Esophagus mucosa (tissue), 1 donor: ENCODE data around the gene METAP2. TPM values are rescaled to one million over a fixed set of nuclear protein-coding genes. Genes with fewer than 3 reads are reported as not detected.
"Not testable (repeated sequence)": the region's sequence is repeated elsewhere in the genome, so short reads cannot be mapped to it uniquely, and the experiment has no call there.

ENCODE experiments used
- ATAC-seq: fragments of 200-7000 bp; cut with Tn5 transposase; one replicate; pipeline ENCODE4 v1.9.1; 2020
- total RNA-seq: library from RNA; stranded (reverse); gene quantifications from one replicate; pipeline ENCODE4 v1.2.4, GENCODE V29; 2023
- donor health status: DM: yes; HTN: yes; CAD: no.

METAP2 gene
- total RNA-seq, 1 donor from 2014 or later: 54.2 TPM

- no peak for ATAC-seq
Observed at GRCh38 chr12:95463050-95463449, 10.9 kb upstream of the METAP2 start.

GRCh38 chr12:95463776-95464175 is 10.2 kb upstream of the METAP2 start:
- ATAC-seq: not testable (repeated sequence)

GRCh38 chr12:95465275-95465674 is 8.7 kb upstream of the METAP2 start:
- no peak for ATAC-seq

- ATAC-seq: no peak
Observed at GRCh38 chr12:95470300-95470699, 3.7 kb upstream of the METAP2 start.

GRCh38 chr12:95473231-95473883 is 595 bp upstream of the METAP2 start:
- peak; percentile 70 for ATAC-seq

- peak; percentile 2 for ATAC-seq
Observed at GRCh38 chr12:95474660-95474958, 657 bp downstream of the METAP2 start.

- ATAC-seq: no peak
Observed at GRCh38 chr12:95480230-95480629, 6.3 kb downstream of the METAP2 start.

GRCh38 chr12:95481072-95481471 is 7.1 kb downstream of the METAP2 start:
- no peak for ATAC-seq

- ATAC-seq: no peak
Observed at GRCh38 chr12:95481888-95482287, 7.9 kb downstream of the METAP2 start.

- ATAC-seq: not testable (repeated sequence)
Observed at GRCh38 chr12:95482564-95482963, 8.6 kb downstream of the METAP2 start.

GRCh38 chr12:95484524-95484923 is 10.6 kb downstream of the METAP2 start:
- no peak for ATAC-seq

GRCh38 chr12:95487024-95487423 is 13.1 kb downstream of the METAP2 start:
- no peak for ATAC-seq

GRCh38 chr12:95492462-95492861 is 18.5 kb downstream of the METAP2 start:
- ATAC-seq: no peak

GRCh38 chr12:95494888-95495287 is 20.9 kb downstream of the METAP2 start:
- ATAC-seq: no peak

GRCh38 chr12:95495433-95495832 is 21.5 kb downstream of the METAP2 start:
- no peak for ATAC-seq

- no peak for ATAC-seq
Observed at GRCh38 chr12:95497031-95497430, 23.1 kb downstream of the METAP2 start.

GRCh38 chr12:95498968-95499367 is 25.0 kb downstream of the METAP2 start:
- ATAC-seq: no peak

GRCh38 chr12:95499772-95500171 is 25.8 kb downstream of the METAP2 start:
- no peak for ATAC-seq

GRCh38 chr12:95504140-95504539 is 30.2 kb downstream of the METAP2 start:
- no peak for ATAC-seq

GRCh38 chr12:95505039-95505438 is 31.1 kb downstream of the METAP2 start:
- ATAC-seq: no peak

- ATAC-seq: no peak
Observed at GRCh38 chr12:95506707-95507523, 33.0 kb downstream of the METAP2 start.

- no peak for ATAC-seq
Observed at GRCh38 chr12:95509300-95509699, 35.3 kb downstream of the METAP2 start.

GRCh38 chr12:95511977-95512376 is 38.0 kb downstream of the METAP2 start:
- no peak for ATAC-seq

GRCh38 chr12:95513599-95513998 is 39.6 kb downstream of the METAP2 start:
- ATAC-seq: no peak
